GM18858 (cell line): ENCODE data around the gene INSIG1.

Experiments used
- ATAC-seq: cut with Tn5 transposase; IDR thresholded peaks from one replicate; pipeline ENCODE4 v1.9.1; 2021; ENCODE audit not compliant: unreplicated experiment

The INSIG1 gene

DNA sequence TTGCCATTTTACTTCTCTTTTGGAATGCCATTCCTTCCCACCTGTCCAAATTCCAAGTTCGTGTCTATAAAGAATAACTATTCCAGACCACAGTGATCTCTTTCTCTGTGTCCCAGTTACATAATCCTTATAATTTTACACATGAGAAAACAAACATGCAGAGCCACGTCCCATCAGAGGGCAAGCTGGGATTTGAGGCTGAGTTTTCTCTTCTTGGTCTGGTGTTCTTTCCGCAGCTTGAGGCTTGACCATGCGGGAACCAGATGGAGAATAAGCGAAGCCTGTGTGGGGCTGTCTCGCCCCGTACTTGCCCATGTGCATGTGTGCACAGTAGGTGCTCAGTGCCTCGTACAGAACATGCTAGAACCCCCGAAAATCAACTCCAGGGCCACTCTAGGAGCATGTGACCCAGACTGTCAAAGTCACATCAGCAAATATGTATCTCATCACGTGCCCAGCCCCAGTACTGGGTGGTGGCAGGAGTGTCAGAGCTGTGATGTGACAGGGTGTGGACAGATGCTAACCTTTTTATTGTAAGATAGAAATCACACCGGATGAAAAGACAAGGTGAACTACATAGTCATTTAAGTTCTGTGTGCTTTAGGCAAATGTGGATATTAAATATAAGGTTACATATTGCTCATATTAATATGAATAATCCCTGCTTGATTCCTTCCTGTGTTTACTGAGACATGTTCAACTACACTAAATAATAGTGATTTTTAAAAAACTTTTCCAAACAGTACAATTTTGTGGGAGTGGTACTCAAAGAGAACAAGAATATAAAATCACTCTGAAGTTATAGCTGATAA is 3.2 kb downstream of the INSIG1 start:
- ATAC-seq, result no peak

- ATAC-seq, result no peak
Measured at GRCh38 chr7:155303039-155303593, 5.4 kb downstream of the INSIG1 start.

GRCh38 chr7:155303897-155304296 is 6.2 kb downstream of the INSIG1 start:
- ATAC-seq, result no peak

DNA sequence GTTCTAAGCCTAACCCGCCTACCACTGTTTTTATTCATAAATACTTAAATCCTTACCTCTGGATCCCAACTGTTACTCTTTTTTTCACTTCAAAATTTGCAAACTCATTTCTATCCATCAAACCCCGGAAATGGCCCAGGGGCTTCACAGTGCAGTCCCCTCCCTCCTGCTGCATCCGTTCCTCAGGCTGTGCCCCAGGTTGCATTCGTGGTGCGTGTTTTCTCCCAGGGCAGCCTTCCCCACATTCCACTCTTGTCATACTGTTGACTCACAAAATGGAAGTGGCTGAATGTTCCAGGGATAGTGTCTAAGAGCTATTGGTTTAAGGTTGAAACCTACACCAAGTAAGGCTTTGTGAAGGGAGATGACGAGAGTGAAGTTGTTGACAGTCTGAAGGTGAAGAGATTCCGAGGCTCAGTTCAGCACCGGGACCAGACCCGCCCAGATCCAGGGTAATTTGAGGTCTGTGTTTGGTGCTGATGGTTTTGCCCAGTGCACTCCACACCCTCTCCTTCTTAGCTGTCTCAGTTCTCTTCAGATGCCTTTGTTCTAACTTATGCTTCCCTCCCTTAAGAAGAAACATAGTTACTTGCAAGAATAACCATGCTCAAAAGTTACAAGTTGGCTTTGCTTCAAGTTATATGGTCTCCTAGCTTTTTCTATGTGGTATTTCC is 7.7 kb downstream of the INSIG1 start:
- ATAC-seq, result no peak

DNA sequence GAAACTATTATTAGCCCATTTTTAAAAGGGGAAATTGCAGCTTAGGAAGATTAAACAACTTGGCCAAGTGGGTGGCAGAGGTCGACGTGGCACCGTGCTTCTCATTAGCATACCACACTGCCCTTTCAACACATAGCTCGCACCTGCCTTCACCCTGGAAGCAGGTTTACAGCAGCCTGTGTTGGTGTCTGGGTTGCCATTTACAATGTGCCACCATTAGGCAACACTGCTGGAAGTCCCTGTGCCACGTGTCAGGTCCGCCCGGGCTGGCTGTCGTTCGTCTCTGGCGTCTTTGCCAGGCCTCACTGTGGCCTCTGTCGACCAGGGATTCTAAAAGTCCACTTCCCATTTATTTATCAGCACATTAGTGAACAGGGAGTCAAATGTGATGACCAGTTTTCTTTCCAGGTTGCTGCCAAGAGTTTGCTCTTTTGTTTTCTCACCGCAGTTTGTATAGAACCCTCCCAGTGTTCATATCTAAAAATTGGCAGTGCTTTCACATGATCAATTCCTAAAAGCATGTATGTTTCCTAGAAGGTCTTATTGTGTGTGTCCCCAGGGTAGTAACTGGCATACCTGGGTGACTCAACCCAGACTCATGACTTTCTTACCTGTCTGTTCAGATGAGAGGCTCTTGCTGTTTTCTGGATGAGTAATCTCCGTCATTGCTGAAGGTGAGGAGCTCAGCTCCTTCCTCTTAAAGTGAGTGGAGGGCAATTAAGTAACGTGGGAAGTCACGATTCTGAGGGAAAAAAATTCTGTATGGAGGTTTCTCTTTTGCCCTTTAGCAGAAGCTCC is 9.2 kb downstream of the INSIG1 start:
- no peak for ATAC-seq

- ATAC-seq, result no peak
Measured at GRCh38 chr7:155308330-155309020, 10.8 kb downstream of the INSIG1 start.

DNA sequence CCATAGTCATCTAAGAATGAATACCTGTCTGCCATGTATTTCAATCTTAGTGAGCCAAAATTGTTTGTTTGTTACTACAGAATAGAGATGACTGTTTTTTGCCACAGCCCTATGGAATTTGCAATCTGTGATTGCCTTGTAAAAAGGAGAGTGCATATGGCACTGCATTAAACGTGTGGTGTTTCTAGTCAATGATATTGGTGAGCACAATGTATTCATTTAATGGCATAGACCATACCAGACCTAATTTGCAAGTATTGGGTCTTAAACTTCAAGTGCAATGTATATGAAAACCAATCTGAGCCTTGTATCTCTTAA is 11.3 kb downstream of the INSIG1 start:
- no peak for ATAC-seq

DNA sequence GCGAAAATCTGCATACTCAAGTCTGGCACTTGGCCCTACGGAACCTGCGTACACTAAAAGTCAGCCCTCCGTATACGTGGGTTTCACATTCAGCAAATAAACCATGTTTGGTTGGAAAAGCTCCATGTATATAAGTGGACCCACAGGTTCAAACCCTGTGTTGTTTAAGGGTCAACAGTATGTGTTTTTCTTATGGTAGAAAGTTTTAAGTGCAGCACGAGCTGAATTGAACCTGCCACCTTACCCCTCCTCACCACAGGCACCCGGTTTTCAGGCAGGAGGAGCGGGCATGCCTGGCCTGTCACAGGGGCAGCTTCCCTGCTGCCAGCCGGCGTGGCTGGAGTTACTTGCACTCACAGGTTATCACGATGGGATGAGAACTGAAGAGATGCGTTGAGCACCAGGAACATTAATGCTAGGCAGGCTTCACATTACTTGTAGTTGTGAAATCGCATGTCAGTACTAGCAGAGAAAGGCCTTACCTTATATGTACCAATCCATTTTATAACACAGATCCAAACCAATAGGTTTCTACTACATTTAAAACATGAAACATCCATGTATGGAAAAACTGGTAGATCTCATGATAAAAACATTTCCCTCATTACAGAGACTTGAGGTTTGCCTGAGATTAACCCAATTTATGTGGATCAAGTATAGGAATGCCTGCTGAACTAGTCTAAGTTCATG is 12.9 kb downstream of the INSIG1 start:
- no peak for ATAC-seq

GRCh38 chr7:155311826-155312537 is 14.3 kb downstream of the INSIG1 start:
- ATAC-seq, result no peak

- no peak for ATAC-seq
Measured at GRCh38 chr7:155312633-155313032, 15.0 kb downstream of the INSIG1 start.

- no peak for ATAC-seq
Measured at GRCh38 chr7:155313096-155313495, 15.4 kb downstream of the INSIG1 start.

GRCh38 chr7:155315977-155316376 is 18.3 kb downstream of the INSIG1 start:
- ATAC-seq, result no peak

- no peak for ATAC-seq
Measured at GRCh38 chr7:155316427-155317113, 18.9 kb downstream of the INSIG1 start.

DNA sequence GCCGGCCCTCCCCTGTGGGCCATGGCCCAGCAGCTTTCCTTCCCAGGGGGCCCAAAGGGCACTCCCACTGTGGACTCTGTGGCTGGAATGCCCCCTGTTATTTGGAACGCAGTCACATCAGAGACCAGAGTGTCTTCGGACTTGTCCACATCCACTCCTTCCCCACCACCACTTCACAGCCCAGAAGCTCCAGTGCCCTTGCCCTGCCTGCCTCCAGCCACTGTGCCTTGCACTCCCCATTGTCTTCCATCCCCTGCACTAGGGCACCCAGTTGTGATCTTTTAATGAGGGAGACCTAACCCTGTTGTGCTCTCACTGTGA is 19.4 kb downstream of the INSIG1 start:
- no peak for ATAC-seq

GRCh38 chr7:155318245-155318644 is 20.6 kb downstream of the INSIG1 start:
- no peak for ATAC-seq

DNA sequence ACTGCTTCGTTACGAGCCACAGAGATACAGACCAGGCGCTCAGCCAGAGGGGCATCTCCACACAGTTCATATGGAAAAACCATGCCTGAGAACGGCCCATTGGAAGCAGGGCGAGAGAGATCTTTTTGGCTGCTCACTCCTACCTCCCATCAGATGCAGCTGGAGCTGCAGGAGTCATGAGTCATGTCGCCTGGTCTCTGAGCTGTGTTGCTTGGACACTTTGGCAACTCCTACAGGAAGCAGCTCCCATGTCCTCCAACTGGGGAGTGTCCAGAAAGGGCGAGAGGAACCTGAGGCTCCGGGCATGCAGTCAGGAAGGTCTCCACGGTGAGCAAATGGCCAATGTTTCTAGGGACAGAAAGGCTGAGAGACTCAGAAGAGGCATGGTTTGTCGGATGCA is 24.9 kb downstream of the INSIG1 start:
- ATAC-seq, result no peak

- ATAC-seq, result no peak
Measured at GRCh38 chr7:155323001-155323638, 25.4 kb downstream of the INSIG1 start.

DNA sequence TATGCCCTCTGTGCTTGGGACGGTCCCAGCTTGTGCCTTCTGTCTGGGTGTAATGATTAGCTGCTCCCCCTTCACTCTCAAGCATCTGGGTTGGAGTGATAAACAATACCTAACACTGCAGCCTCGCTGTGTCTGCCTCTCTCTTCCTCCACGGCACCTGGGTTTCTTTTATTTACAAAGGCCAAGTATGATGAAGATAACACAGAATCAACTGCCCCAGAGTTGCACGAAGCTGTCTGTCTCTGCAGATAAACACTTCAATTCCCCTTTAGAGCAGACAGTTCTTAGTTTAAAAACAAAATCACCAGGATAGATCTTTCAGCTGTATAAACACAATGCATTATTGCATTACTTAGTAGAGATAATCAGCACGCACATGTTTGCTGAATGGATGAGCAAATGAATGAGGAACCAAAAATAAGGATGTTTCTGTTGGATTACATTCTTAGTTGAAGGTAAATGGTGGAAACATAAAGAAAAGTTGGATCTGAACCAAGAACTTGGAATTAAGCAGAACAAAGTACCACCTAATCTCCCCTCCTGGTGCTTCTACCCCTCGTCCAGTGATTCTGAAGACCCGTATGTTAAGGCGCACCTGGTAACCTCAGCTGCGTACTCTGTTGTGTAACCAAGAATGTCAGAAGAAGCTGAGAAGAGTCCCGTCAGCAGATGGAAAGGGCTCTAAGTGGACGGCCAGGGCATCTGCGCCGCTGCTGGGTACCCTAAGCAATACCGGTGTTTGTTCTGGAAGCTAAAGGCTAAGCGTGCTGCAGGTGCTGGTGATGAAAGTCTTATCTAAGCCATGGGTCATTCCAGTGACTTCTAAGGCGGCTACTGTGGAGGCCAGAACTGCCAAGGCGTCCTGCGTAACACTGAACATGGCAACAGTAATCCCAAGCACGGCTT is 26.6 kb downstream of the INSIG1 start:
- no peak for ATAC-seq
